ENCODE measurements around the gene ZFAND3.

- TF ChIP-seq CTCF (IDR thresholded peaks at IDR 0.05) (no peak), ZFX (IDR thresholded peaks at IDR 0.05; ENCODE audit: borderline replicate concordance) (no peak)
Observed at GRCh38 chr6:37993596-37993995, 174.1 kb downstream of the ZFAND3 start.
